B cell (primary cell): ENCODE measurements around the gene SPPL2B.

ENCODE experiments used
- CTCF ChIP-seq: fragments of 200-600 bp; IDR thresholded peaks from one replicate; pipeline ENCODE4 v1.8.0; 2022; ENCODE audit warnings: antibody characterized with exemption, mild to moderate bottlenecking
- EZH2 ChIP-seq: IDR thresholded peaks from 2 replicates; pipeline ENCODE4 v1.6.1; 2012; ENCODE audit warnings: borderline replicate concordance, low read depth, mild to moderate bottlenecking, moderate library complexity, low read length; ENCODE audit not compliant: insufficient read depth, poor library complexity, severe bottlenecking

- no peak for TF ChIP-seq EZH2
- TF ChIP-seq CTCF, result no peak
These were observed at the start of gene SPPL2B, which contains the start of gene LSM7 for GRCh38 chr19:2328401-2329148.
